AG08396 (cell line): ENCODE data around the gene STK17B.
"Not testable (repeated sequence)": the region's sequence is repeated elsewhere in the genome, so short reads cannot be mapped to it uniquely, and the experiment has no call there.

Experiments used
- DNase-seq: peaks from one replicate; pipeline ENCODE4 v3.0.0; 2012; ENCODE audit warnings: low spot score, mixed read lengths

STK17B gene

DNA sequence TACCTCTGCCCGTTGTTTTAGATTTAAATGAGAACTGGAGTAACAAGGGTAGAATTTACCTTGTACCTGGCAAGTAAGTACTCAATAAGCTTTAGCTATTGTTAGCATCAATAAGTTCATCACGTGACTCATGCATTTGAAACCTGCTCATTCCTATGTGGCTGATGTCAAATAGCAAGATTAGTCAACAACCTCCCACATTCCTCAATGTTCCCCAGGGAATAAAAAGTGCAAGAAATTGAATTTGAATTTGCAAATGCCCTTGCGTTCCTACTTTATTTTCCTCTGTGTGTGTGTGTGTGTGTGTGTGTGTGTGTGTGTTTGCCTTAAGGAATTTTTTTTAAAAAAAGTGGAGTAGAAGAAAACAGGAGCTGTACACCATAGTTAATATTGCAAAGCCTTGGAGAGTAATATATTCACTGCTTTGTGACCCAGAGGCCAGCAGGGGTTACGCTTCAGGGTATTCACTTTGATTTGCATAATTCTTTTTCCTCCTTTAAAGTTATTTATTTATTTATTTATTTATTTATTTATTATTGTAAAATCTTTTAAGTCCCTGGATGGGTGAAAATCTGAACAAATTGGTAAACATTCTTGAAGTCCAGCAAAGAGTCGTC is 58.9 kb downstream of the STK17B start:
- no peak for DNase-seq

DNA sequence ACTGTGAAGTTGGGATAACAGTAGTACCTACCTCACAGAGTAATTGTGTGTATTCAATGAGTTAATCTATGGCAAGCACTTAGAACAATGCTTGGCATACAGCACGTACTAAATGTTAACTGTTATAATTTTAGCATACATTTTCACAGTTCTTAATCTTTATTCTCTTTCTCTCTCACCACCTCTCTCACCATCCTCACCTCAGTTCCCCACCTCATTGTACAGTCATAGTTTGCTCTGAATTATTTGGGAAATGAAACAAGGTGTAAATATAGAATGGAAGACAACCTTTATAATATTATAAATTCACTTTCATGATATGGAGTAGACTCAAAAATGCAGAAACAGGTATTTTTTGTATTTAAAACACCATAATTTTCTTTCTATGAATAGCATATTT is 62.8 kb downstream of the STK17B start:
- no peak for DNase-seq

- DNase-seq, result no peak
Measured at GRCh38 chr2:196105951-196106350, 65.4 kb downstream of the STK17B start.

- no peak for DNase-seq
Measured at GRCh38 chr2:196104066-196104465, 67.3 kb downstream of the STK17B start.

GRCh38 chr2:196103626-196104025 is 67.8 kb downstream of the STK17B start:
- DNase-seq, result no peak

GRCh38 chr2:196101325-196101991 is 69.9 kb downstream of the STK17B start:
- DNase-seq, result peak; percentile 16

DNA sequence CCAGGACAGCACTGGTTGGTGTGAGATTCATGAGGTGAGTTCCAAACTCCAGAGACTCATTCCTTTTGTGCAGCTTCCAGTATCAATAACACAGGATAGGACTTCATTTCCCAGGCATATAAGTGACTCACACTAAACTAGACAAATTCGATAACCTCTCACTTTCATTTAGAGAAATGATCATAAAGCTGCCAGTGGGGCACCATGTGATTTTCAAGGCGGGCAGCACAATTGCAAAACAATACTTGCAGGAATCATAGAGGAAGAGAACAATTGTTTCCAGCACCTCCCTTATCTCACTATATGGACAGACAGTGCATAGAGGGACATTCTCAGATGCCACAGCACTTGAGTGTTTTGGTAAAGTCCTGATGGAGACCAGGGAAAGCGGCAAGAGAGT is 71.5 kb downstream of the STK17B start:
- DNase-seq, result no peak

DNA sequence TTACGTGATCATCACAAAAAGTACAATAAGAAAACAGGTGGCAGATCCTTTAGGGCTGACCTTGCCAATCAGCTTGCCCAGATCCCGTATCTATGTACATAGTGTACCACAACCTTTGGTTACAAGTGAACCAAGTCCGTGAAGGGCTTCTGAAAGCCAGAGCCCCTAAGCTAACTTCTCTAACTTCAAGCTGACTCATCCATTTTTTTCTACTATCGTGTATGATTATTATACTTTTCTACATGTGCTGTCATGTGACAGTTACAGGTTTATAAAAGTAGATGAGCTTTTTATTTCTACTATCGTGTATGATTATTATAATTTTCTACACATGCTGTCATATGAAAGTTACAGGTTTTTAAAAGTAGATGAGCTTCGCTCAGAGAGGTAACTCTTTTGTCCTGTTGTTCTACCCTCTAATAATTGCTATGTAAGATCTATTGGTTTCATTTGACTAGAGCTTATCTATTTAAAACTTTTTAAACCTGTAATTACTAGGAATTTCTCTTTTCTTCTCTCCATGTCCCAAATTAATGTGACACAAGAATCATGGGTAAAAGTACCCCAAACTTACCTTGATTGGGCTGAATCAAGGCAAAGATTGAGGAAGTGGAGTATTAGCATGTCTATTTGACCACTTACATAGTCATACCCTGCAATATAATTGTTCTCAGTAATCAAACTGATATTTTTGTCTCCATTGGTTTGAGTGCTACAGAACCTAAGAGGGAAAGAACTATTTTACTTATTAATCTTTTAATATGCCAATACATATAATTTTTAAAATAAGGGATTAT is 73.3 kb downstream of the STK17B start:
- no peak for DNase-seq

GRCh38 chr2:196096982-196097745 is 74.2 kb downstream of the STK17B start:
- no peak for DNase-seq

DNA sequence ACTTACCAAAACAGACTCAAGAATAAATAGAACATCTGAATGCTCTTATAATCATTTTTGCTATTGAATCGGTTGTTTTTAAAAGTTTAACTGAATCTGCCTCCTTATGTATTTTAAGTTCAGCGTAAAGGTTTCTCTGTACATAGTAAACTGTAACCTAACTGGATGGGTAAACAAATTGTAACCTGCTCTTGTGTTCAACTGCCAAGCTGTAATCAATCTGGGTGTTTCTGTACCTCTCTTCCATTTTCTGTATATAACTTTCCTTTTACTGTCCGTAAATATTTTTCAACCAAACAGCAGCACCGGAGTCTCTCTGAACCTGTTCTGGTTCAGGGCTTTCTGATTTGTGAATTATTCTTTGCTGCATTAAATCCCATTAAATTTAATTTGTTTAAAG is 75.1 kb downstream of the STK17B start:
- DNase-seq, result no peak

- not testable (repeated sequence) for DNase-seq
Measured at GRCh38 chr2:196089448-196089847, 81.9 kb downstream of the STK17B start.

GRCh38 chr2:196088203-196088602 is 83.2 kb downstream of the STK17B start:
- DNase-seq, result no peak

- no peak for DNase-seq
Measured at GRCh38 chr2:196086517-196087368, 84.6 kb downstream of the STK17B start.

DNA sequence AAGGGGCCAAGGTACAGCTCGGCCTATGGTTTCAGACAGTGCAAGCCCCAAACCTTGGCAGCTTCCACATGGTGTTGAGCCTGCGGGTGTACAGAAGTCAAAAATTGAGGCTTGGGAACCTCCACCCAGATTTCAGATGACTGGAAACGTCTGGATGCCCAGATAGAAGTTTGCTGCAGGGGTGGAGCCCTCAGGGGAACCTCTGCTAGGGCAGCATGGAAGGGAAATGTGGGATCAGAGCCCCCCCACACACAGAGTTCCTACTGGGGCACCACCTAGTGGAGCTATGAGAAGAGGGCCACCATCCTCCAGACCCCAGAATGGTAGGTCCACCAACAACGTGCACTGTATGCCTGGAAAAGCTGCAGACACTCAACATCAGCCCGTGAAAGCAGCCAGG is 87.8 kb downstream of the STK17B start:
- no peak for DNase-seq
